ENCODE results near the gene RHEX.

RHEX gene

DNA sequence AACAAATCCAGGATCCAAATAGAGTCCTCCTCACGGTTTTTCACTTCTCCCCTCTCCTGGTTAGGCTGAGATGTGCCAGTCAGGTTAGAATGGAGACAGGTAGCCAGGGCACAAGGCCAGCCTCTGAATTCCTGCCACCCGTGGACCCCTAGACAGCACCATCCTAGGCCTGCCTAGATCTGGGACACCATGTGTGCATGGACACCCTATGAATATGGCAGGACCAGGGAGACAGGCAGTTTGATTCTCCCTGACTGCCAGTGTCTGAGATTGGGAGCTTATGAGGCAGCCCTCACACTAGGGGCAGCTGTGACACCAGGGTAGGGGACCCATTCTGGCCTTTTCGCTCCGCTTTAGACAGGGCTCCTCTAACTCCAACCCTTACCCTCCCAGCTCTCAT lies 56.7 kb downstream of the RHEX start:
- no peak for DNase-seq (ENCODE audit: low read depth, low spot score)

DNA sequence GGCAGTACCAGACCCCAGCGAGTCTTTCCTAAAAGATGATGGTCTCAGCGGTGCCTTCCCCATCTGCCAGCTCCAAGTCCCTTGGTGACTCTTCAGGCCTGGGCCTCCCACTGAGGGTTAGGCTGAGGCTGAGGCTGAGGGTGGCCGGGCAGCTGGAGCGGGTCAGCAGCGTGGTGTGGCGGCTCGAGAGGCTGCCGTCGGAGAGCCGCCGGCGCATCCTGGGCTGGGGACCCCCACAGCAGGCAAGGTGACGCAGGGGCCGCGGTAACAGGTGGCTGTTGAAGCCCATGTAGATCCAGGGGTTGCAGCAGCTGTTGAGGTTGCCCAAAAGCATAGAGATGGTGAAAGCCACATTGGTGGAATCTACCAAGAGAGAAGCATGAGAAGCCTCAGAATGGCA lies 57.2 kb downstream of the RHEX start:
- no peak for DNase-seq (ENCODE audit: low read depth, low spot score)

More for the DNA sequence above, 56.7 kb downstream of the RHEX start:
- H3K4me3 ChIP-seq (ENCODE audit: low read length), result no peak overlapping the region

DNA sequence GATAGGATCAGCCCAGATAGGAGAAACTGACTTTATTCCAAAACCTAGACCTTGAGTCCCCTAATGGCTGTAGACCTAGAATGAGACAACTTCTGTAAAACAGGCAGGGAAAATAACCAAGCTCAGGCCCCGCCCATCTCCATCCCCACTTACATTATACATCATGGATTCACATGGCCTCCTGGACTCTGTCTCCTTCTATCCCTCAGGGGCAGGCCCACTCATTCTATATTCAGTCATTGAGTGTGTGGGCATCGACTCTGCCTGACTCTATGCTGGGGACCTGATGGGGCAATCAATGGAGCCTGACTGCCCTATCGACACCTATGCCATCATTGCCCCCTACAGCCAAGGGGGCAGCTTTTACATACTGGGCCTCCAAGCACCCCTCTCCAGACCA lies 57.8 kb downstream of the RHEX start:
- DNase-seq (ENCODE audit: low read depth, low spot score), result no peak

More for the DNA sequence above, 57.2 kb downstream of the RHEX start:
- no peak overlapping the region for H3K4me3 ChIP-seq (ENCODE audit: low read length)

DNA sequence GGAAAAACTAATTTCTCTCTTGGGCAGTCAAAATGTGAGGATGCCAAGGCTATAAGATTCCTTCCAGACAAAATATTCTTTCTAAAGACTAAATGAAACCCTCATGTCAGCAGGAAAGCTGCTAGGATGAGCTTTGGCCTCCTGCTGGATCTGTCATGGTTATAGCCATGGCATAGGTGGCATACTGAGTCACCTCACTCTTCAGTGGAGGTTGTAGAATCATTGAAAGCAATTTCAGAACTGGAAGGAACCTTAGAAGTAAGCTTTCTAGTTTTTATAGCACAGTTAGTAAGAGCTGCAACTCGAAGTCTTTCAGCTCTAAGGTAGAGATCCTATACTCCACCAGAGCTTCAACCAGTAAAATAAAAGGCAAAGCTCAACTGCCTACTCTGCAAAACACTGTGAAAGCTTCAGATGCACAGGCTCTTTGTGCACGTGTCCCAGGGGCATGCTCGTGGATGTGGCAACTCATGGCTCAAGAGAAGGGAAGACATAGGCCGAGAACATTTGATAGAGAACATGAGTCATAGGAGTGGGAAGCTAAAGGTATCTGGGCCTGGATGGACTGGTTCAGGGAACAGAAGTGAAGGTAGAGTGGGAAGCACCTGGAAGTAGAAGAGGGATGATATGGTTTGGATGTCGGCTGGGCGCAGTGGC lies 58.4 kb downstream of the RHEX start:
- H3K4me3 ChIP-seq (ENCODE audit: low read length), result no peak overlapping the region
- no peak for DNase-seq (ENCODE audit: low read depth, low spot score)

More for the DNA sequence above, 57.8 kb downstream of the RHEX start:
- no peak overlapping the region for H3K4me3 ChIP-seq (ENCODE audit: low read length)

DNA sequence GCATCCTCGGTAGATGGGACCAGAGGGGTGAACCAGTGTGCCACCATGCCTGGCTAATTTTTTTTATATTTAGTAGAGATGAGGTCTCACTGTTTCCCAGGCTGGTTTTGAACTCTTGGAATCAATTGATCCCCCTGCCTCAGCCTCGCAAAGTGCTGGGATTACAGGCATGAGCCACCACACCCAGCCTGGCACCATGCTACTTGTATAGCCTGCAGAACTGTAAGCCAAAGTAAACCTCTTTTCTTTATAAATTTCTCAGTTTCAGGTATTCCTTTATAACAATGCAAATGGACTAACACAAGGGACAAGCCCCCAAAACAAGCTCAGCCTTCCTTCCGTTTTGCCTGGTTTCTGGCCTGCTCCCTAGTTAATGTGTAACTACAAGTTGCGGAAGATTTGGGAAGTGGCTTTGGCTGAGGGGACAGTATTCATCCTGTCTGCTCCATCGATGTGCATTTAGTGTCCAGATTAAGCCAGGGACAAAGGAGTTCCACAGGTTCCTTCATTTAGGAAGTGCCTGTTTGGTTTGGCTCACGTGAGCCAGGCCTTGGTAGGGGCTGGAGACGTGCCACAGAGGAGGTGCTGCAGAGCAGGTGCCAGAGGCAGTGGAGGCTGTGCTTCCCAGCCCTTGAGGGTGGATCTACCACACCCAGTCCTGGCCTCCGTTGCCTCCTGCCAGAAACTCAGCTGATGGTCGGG lies 59.8 kb downstream of the RHEX start:
- DNase-seq (ENCODE audit: low read depth, low spot score), result no peak
- H3K4me3 ChIP-seq (ENCODE audit: low read length), result no peak overlapping the region

DNA sequence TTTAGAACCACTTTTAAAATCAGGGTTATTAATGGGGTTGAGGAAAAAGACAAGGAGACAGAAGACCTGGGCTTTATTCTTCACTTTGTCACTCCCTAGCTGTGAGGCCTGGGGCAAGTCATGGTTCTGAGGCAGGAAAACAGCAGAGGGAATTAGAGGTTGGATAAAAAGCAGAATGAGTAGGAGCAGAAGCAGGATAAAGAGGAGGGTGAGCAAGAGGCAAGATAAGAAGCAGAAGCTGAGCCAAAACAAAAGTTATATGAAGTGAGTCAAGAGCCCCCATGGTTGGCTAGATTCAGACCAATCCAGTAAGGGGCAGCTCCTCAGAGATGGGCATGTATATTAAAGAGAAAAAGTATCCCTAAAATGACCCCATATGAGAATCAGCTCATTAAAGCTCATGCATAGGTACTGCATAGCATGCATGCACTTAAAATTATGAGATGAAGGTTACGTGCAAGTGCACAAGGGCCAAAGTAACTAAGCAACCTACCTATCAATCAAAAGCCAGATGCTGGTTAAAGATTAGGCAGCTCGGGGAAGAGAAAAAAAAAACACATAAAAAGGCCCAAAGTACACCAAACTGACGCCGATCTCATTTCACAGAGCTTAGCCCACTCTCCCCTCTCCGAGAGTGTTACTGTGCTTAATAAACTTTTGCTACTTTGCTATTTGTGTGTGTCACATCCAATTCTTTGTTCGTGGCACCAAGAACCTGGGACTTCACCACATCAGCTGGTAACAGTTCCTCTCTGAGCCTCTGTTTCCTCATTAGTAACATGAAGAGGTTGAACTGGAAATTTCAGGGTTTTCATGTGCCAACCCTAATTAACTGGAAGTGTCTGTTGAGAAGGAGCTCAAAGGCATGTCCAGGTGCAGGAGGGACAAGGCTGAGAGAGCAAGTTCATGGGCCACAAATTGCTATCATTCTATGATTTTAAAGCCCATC lies 62.0 kb downstream of the RHEX start:
- H3K4me3 ChIP-seq (ENCODE audit: low read length), result no peak overlapping the region
- DNase-seq (ENCODE audit: low read depth, low spot score), result peak; percentile 27

DNA sequence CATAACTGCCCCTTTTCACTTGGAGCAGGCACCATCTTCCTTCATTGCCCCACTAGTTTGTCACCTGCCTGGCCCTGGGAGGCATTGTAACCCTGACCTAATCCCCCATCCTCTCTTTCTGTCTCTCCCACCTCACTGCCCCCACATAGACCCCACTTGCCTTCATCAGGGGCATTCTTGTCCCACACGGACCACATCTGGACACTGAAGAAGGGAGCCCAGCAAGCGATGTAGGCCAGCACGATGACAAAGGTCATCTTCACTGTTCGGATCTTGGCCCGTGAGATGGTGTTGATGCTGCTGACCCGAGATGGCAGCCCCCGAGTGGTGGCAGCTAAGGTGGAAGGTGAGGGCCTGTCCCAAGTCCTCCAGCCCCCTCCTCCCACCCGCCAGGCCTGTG lies 62.8 kb downstream of the RHEX start:
- no peak overlapping the region for H3K4me3 ChIP-seq (ENCODE audit: low read length)
- DNase-seq (ENCODE audit: low read depth, low spot score), result no peak

DNA sequence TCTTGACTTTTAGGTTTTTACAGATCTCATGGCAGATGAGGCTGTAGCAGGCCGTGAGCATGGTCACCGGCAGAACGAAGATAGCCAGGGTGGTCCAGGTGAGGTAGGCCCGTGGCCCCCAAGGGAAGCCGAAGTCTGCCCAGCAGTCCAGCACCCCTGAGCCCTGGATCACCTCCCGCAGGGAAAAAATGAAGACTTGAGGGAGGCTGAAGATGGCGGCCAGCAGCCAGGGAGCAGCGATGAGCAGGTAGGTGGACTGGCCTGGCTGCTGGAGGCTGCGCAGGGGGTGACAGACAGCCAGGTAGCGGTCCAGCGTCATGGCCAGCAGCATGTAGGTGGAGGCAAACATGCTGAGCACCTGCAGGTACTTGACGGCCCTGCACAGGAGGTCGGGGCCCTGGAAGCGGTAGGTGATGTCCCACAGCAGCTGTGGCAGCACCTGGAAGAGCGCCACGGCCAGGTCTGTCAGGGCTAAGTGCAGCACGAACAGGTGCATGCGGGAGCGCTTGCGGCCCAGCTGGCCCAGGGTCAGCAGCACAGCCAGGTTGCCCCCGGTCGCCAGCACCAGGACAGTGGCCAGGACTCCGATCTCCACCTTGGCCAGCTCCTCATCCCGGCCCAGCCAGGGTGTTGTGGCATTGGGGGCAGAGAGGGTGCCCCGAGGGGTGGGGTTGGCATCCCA lies 63.4 kb downstream of the RHEX start:
- DNase-seq (ENCODE audit: low read depth, low spot score), result no peak
- no peak overlapping the region for H3K4me3 ChIP-seq (ENCODE audit: low read length)

DNA sequence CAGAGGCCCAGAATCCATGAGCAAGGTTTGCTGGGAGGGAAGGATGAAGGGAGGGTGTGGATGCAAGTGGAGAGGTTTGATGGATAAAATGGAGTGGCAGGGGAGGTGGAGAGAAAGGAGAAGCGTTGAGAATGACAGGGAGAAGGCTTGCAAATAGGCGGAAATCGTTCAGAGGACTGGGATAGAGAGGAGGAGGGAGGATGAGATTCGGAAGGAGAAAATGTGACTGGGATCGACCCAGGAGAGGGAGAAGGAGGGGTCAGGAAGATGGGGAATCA lies 63.8 kb downstream of the RHEX start:
- no peak overlapping the region for H3K4me3 ChIP-seq (ENCODE audit: low read length)
- no peak for DNase-seq (ENCODE audit: low read depth, low spot score)

DNA sequence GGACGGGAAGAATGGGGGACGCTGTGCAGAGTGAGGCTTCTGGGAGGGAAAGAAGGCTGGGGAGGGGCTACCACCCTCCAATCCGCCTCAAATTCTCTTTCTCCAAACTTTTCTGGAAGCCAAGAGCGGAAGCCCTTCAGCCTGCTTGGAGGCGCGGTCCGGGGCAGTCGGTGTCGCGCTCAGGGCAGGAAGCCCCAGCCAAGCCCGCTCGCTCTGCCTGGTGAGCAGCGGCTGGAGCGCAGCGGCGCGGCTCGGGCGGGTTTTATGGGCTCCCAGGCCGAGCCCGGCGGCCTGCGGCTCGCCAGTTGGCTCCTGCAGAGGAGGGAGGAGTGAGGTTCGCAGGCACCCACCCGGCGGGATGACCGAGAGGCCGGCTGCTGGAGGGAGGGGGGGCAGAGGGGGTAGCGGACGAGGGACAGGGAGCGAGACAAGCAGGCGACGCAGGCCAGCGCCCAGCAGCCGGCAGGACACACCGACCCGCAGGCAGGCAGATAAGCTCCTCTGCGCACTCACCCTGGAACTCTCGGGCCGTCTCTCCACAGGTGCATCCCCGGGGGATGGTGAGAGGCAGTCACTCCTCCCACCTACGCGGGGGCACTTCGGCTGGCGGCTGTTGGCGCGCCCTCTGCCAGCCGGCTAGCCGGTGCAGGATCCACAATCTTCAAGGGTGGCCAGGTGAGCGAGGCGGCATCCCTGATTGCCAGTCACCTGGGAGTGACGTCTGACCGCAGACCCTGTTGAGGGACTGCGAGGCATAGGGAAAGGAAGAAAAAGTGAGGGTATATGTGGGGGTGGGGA lies 64.4 kb downstream of the RHEX start, which contains the start of gene AVPR1B:
TSS of gene AVPR1B (minus strand) at position 238 of the 798 bp plus-strand sequence. CDS start 498 bp downstream, outside the sequence.
- H3K4me3 ChIP-seq (ENCODE audit: low read length), result no peak within 1 kb of the TSS
- no peak for DNase-seq (ENCODE audit: low read depth, low spot score)

DNA sequence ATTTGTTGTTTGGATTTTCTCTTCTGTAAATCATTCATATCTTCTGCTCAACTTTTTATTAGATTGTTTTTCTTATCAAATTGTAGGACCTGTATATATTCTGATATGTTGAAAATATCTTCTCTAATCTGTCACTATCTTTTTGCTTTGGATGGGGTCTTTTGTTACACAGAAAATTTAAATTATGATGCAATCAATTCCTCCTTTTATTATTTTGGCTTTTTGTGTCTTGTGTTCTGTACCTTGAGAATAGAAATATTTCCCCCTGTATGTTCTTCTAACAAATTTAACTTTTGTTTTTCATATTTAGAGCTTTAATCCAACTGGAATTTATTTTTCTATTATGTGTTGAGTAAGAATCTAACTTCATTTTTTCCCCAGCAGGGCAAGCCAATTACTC lies 67.4 kb downstream of the RHEX start:
- no peak for DNase-seq (ENCODE audit: low read depth, low spot score)
- H3K4me3 ChIP-seq (ENCODE audit: low read length), result no peak overlapping the region

DNA sequence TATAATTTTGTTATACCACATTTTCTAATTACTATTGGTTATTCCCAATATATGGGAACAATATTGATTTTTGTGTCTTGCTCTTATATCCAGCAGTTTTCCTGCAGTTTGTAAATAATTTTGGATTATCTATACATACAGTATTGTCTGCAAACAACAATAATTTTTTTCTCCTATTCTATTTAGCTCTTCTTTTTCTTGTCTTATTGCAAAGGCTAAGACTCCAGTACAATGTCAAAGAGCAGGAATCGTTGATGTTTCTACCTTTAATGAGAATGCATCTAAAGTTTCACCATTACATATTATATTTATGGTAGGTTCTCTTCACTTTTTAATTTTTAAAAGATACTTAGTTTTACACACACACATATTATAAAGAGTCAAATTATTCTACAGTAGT lies 68.3 kb downstream of the RHEX start:
- H3K4me3 ChIP-seq (ENCODE audit: low read length), result no peak overlapping the region
- no peak for DNase-seq (ENCODE audit: low read depth, low spot score)

DNA sequence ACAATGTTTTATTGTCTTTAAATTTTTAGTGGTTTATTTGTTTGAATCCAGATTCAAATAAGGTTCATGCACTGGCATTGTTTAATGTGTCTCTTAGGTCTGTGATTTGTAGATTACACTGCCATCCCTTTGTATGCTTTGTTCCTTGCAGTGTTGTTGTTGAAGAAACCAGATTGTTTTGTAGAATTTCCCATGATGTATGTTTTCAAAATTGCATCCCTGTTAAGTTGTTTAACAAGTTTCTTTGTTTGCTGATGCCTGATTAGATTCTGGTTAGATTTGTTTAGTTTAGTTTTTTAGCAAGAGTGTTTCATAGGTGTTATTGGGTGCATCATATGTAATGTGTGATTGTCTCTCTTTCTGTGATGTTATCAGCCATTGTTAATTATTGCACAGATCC lies 69.7 kb downstream of the RHEX start:
- DNase-seq (ENCODE audit: low read depth, low spot score), result no peak
- H3K4me3 ChIP-seq (ENCODE audit: low read length), result no peak overlapping the region

DNA sequence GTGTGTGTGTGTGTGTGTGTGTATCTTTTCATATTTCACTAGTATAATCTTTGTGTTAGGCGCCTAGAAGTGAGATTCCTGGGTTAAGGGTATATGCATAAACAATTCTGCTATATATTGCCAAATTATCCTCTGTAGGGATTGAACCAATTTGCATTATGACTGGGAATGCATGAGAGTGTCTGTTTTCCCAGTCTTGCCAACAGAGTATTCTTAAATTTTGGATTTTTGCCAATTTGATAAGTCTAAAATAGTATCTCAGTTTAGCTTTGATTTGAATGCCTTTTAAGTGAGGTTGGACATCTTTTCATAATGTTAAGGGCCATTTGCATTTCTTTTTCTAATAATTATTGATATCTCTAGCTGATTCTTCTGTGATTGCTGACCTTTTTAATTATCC lies 72.4 kb downstream of the RHEX start:
- no peak for DNase-seq (ENCODE audit: low read depth, low spot score)
- no peak overlapping the region for H3K4me3 ChIP-seq (ENCODE audit: low read length)

DNA sequence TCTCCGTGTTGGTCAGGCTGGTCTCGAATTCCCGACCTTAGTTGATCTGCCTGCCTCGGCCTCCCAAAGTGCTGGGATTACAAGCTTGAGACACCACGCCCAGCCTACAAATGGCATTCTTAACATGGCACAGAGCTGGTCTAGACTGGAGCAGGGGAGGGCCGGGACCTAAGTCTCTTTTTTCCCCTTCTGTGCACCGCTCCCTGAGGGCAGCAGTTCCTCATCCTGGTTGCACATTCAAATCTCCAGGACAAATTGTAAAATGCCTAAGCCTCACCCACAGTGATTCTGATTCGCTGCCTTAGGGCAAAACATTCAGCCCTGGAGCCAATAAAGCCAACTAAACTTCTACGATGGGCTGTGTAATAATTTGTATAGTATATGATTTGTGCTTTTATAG lies 74.4 kb downstream of the RHEX start:
- H3K4me3 ChIP-seq (ENCODE audit: low read length), result no peak overlapping the region
- no peak for DNase-seq (ENCODE audit: low read depth, low spot score)

DNA sequence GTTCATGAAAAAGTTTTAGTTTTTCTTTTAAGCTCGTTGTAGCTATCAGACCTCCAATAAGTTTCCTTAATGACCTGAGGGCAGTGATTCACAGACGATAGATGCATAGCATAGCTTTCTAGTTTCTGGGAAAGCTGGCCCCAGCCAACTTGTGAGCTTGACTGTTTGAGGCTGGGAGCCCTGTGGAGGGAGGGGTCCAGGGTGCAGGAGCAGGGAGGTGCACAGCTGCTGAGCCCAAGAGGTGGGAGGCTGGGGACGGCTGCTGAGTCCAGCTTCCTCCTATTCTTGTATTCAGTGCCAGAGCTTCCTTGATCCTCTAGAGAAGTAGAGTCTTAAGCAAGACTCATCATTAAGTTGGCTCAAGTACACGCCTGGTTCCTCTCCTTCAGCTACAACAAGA lies 75.2 kb downstream of the RHEX start:
- H3K4me3 ChIP-seq (ENCODE audit: low read length), result no peak overlapping the region
- no peak for DNase-seq (ENCODE audit: low read depth, low spot score)

DNA sequence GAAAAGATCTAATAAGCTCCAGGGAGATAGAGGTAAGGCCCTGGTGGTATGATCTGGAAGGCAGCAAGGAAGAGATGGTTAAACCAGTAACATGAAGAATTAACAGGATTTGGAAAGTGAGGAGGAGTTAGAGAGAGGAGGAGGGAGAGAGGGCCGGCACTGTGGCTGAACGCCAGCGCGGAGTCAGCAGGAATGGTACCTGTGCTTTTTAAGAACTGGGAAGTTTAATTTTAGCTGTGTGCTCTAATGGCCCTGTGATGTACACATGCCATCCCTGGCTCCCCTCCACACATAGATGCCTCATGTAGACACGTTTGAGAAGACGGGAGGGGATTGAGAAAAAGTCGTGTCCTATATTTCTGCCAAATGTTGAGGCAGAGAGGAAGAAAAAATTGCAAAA lies 78.1 kb downstream of the RHEX start:
- no peak overlapping the region for H3K4me3 ChIP-seq (ENCODE audit: low read length)
- no peak for DNase-seq (ENCODE audit: low read depth, low spot score)

DNA sequence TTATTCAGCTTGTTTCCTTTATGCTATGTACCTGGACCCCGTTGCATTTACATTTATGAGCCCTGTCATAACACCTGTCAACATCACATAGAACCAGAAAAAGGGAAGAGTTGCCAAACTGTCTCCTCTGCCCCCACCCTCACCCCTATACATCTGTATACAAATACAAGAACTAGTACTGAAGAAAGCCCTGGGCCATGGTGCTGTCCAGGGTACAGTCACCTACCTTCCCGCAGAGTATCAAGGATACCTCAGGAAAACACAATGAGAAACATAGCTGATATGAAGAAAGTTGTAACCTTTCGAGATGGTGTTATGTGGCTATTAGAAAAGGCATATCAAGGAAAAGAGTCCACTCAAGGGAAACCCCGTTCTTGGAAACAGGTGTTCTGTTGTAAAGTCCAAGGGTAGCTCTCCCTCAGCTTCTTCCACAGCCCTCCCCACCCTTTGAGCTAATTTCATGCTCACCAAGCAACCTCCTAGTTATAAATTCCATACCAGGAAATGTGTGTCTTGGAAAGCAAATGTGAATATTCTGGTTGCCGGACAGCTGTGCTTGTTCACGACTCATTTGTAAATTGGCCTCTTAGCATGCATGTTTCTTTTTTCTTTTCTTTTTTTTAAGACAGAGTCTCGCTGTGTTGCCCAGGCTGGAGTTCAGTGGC lies 80.9 kb downstream of the RHEX start:
- no peak overlapping the region for H3K4me3 ChIP-seq (ENCODE audit: low read length)
- no peak for DNase-seq (ENCODE audit: low read depth, low spot score)

Data from Jurkat, Clone E6-1 (cell line).